Lower leg skin (tissue), 3 donors: Measurements from ENCODE around the gene EIF3CL.
"Not testable (repeated sequence)": the region's sequence is repeated elsewhere in the genome, so short reads cannot be mapped to it uniquely, and the experiment has no call there.

Experiments used
- CTCF ChIP-seq, 3 donors: fragments of 450-650 bp; IDR thresholded peaks; one replicate each; pipeline ENCODE4 v1.5.1; 2016; ENCODE audit warnings: antibody characterized with exemption in 3 of 3, mild to moderate bottlenecking in 3 of 3, moderate library complexity in 2 of 3
- POLR2A ChIP-seq, 2 donors: fragments of 450-650 bp; IDR thresholded peaks; one replicate each; pipeline ENCODE4 v1.6.1; 2016 to 2017; ENCODE audit warnings: antibody characterized with exemption in 2 of 2, mild to moderate bottlenecking in 1 of 2, moderate library complexity in 1 of 2

- TF ChIP-seq POLR2A, CTCF (IDR thresholded peaks at IDR 0.05): not testable (repeated sequence)
Observed at GRCh38 chr16:28374281-28374680, 29.4 kb downstream of the EIF3CL start.
